Endothelial cell of umbilical vein (primary cell): ENCODE measurements around the gene KRT32. TPM values are rescaled to one million over a fixed set of nuclear protein-coding genes. Genes with fewer than 3 reads are reported as not detected.

ENCODE experiments used
- BruUV-seq: library from RNA; stranded (reverse); fragments of 400-500 nt; replicated peaks from 2 replicates; lab custom pipeline; 2021; lab: Mats Ljungman, UMichigan
- CTCF ChIA-PET: fragments of 300-600, 350-600 bp; sonication (Branson Sonifier 250); formaldehyde crosslinking; loops from one replicate; lab custom pipeline; 2021; ENCODE audit warnings: antibody characterized with exemption, inconsistent platforms; lab: Charles Lee
- POLR2A ChIA-PET: fragments of 300-600, 350-600 bp; sonication (Branson Sonifier 250); formaldehyde crosslinking; loops from one replicate; lab custom pipeline; 2021; ENCODE audit warnings: antibody characterized with exemption, inconsistent platforms; lab: Charles Lee
- DNase-seq: peaks from one replicate; pipeline ENCODE4 v3.0.0-alpha.2; 2011; ENCODE audit warnings: low read depth, low spot score
- FAIRE-seq: peaks from 2 replicates; lab custom pipeline; 2011; peaks lifted over from hg19 to GRCh38; lab: Jason Lieb, UNC
- H2AFZ ChIP-seq: 2 replicates; pipeline ENCODE4 v1.6.0; 2012; ENCODE audit warnings: low read depth, low read length, control low read depth, inconsistent platforms
- H3K27ac ChIP-seq: 2 replicates; pipeline ENCODE4 v1.5.1; 2011; ENCODE audit warnings: low read depth, mild to moderate bottlenecking, control low read depth, low read length, moderate library complexity; ENCODE audit not compliant: insufficient read depth
- H3K27me3 ChIP-seq, 2 experiments: 2 replicates each; pipeline versions ENCODE4 v1.6.0 to v1.6.1; 2011; ENCODE audit warnings: low read length in 2 of 2, mixed read lengths in 1 of 2; ENCODE audit not compliant: control insufficient read depth in 2 of 2, insufficient read depth in 2 of 2
- H3K36me3 ChIP-seq, 2 experiments: 2 replicates in 1 of 2; 3 replicates in 1 of 2; pipeline ENCODE4 v1.5.1; 2011; ENCODE audit warnings: low read length in 2 of 2, mild to moderate bottlenecking in 1 of 2, moderate library complexity in 1 of 2; ENCODE audit not compliant: control insufficient read depth in 2 of 2, insufficient read depth in 2 of 2; ENCODE audit errors: extremely low read depth in 1 of 2
- H3K4me1 ChIP-seq: 3 replicates; pipeline ENCODE4 v1.5.1; 2011; ENCODE audit warnings: mild to moderate bottlenecking, low read length; ENCODE audit not compliant: control insufficient read depth, insufficient read depth; ENCODE audit errors: extremely low read depth
- H3K4me2 ChIP-seq: 2 replicates; pipeline ENCODE4 v1.6.1; 2011; ENCODE audit warnings: low read length, control low read depth, mixed read lengths; ENCODE audit not compliant: insufficient read depth
- H3K4me3 ChIP-seq, 3 experiments: fragments of 200-600 bp in 1 of 3; sonication (generic), shearing (Covaris generic) in 1 of 3; replicated peaks in 1 of 3; 2 replicates each; pipeline ENCODE4 v1.5.1; 2011 to 2016; ENCODE audit warnings: control low read depth in 3 of 3, low read length in 3 of 3, mild to moderate bottlenecking in 2 of 3, inconsistent platforms in 1 of 3, low read depth in 1 of 3, moderate library complexity in 1 of 3; ENCODE audit not compliant: insufficient read depth in 1 of 3
- H3K79me2 ChIP-seq: 2 replicates; pipeline ENCODE4 v1.6.0; 2012; ENCODE audit warnings: low read length, inconsistent platforms; ENCODE audit not compliant: control insufficient read depth, insufficient read depth
- H3K9ac ChIP-seq: replicated peaks from 2 replicates; pipeline ENCODE3; 2011; ENCODE audit warnings: low read length, control low read depth; ENCODE audit not compliant: insufficient read depth; ENCODE audit errors: extremely low read depth
- H3K9me1 ChIP-seq: replicated peaks from 3 replicates; pipeline ENCODE4 v1.6.0; 2011; ENCODE audit warnings: mild to moderate bottlenecking, low read length; ENCODE audit not compliant: control insufficient read depth, insufficient read depth; ENCODE audit errors: extremely low read depth
- H3K9me3 ChIP-seq: replicated peaks from 2 replicates; pipeline ENCODE4 v1.5.1; 2012; ENCODE audit warnings: low read length, inconsistent platforms; ENCODE audit not compliant: control insufficient read depth, insufficient read depth
- H4K20me1 ChIP-seq: replicated peaks from 2 replicates; pipeline ENCODE3; 2011; ENCODE audit warnings: mild to moderate bottlenecking, low read length; ENCODE audit not compliant: control insufficient read depth, insufficient read depth; ENCODE audit errors: extremely low read depth
- EZH2 ChIP-seq: IDR thresholded peaks from 2 replicates; pipeline ENCODE4 v1.6.1; 2012; ENCODE audit warnings: borderline replicate concordance, low read depth, mild to moderate bottlenecking, moderate library complexity, low read length, inconsistent platforms; ENCODE audit not compliant: severe bottlenecking
- FOS ChIP-seq: IDR thresholded peaks from 2 replicates; pipeline ENCODE4 v1.6.1; 2011; ENCODE audit warnings: mild to moderate bottlenecking, low read length, moderate library complexity, borderline replicate concordance; ENCODE audit not compliant: insufficient read depth
- GATA2 ChIP-seq: IDR thresholded peaks from 2 replicates; pipeline ENCODE4 v1.7.0; 2011; ENCODE audit warnings: low read depth, mild to moderate bottlenecking, moderate library complexity, mixed read lengths, low read length; ENCODE audit not compliant: insufficient read length, insufficient read depth
- MYC ChIP-seq: IDR thresholded peaks from one replicate; pipeline ENCODE4 v1.6.1; 2011; ENCODE audit warnings: mild to moderate bottlenecking, low read depth, low read length
- dilution Hi-C: fragments of 300-500 bp; cut with MboI; formaldehyde crosslinking; loops from one replicate; pipeline ENCODE4 v1.15.0; 2019; ENCODE audit warnings: low sequenced_read_pairs; ENCODE audit not compliant: extremely low pct_ligation_motif_present
- intact Hi-C: fragments of 100-400 bp; cut with micrococcal nuclease; formaldehyde crosslinking; loops from one replicate; pipeline ENCODE4 v1.10.0; 2022
- polyA plus RNA-seq, 4 experiments: library from polyadenylated mRNA; depleted of rRNA in 3 of 4; stranded (reverse) in 3 of 4; unstranded in 1 of 4; fragments of >200 nt; gene quantifications; 2 replicates each; pipeline versions ENCODE4 v1.2.1 to v1.2.3, GENCODE V29; 2011 to 2012; ENCODE audit warnings: missing spikeins in 1 of 4
- total RNA-seq: library from RNA; stranded (reverse); gene quantifications from 2 replicates; pipeline ENCODE4 v1.2.3, GENCODE V29; 2021

KRT32 gene
- total and polyA plus RNA-seq, 2 donors (not counting 3 experiments of a cell fraction or from before 2014, with no cell fraction given), result not detected

- no peaks in the 10 kb centered on the region for H3K9me3 ChIP-seq
- H3K4me2 ChIP-seq, result no peak overlapping the region
- H3K27ac ChIP-seq, result no peak overlapping the region
- H3K79me2 ChIP-seq, result no peaks in the 10 kb centered on the region
- FAIRE-seq (no peak), DNase-seq (no peak)
- dilution Hi-C loops, result no loop called here
- H2AFZ ChIP-seq, result no peak overlapping the region
- TF ChIP-seq GATA2 (no peak), MYC (no peak)
- H3K9me1 ChIP-seq, result no peaks in the 10 kb centered on the region
- ChIA-PET POLR2A (no interaction called here), CTCF (interaction anchor here (0.8 to 1.0 kb wide), 2 partner anchors 12 to 80 kb away, joined by 3 to 5 read pairs; no protein-coding TSS in a partner anchor)
- peaks cover 3 to 9% of the 10 kb centered on the region in 2 experiments for H3K27me3 ChIP-seq
- no peak overlapping the region for H3K4me3 ChIP-seq
- no peaks in the 10 kb centered on the region for H3K4me1 ChIP-seq
- intact Hi-C loops, result no loop called here
- no TSS peak for BruUV-seq
- no peak overlapping the region for H3K9ac ChIP-seq
- no peaks in the 10 kb centered on the region for H4K20me1 ChIP-seq
- no peaks in the 10 kb centered on the region for H3K36me3 ChIP-seq
These were observed 1.2 kb upstream of the KRT32 start for GRCh38 chr17:41468346-41468745.

- Histone ChIP-seq H2AFZ (no peak overlapping the region), H3K79me2 (no peaks in the 10 kb centered on the region), H3K27ac (no peak overlapping the region), H3K9ac (no peak overlapping the region), H4K20me1 (no peaks in the 10 kb centered on the region), H3K4me2 (no peak overlapping the region), H3K9me3 (no peaks in the 10 kb centered on the region), H3K4me1 (no peaks in the 10 kb centered on the region), H3K4me3 (no peak overlapping the region), H3K27me3 (peaks cover 3 to 9% of the 10 kb centered on the region in 2 experiments), H3K9me1 (no peaks in the 10 kb centered on the region), H3K36me3 (no peaks in the 10 kb centered on the region)
- FAIRE-seq, result no peak
- no peak for TF ChIP-seq EZH2
- no peak for TF ChIP-seq FOS
- TF ChIP-seq GATA2, result no peak
- DNase-seq, result no peak
- POLR2A ChIA-PET, result no interaction called here
- dilution Hi-C loops (no loop called here), intact Hi-C loops (no loop called here)
- CTCF ChIA-PET, result interaction anchor here (1.0 kb wide), 1 partner anchor 12 kb away, joined by 3 read pairs; no protein-coding TSS in a partner anchor
- BruUV-seq, result no TSS peak
These were observed 375 bp upstream of the KRT32 start for GRCh38 chr17:41467561-41467960.
